Measurements from ENCODE around the gene C6orf58. TPM values are rescaled to one million over a fixed set of nuclear protein-coding genes. Genes with fewer than 3 reads are reported as not detected.

The C6orf58 gene
- total and polyA plus RNA-seq, 12 donors = not detected

DNA sequence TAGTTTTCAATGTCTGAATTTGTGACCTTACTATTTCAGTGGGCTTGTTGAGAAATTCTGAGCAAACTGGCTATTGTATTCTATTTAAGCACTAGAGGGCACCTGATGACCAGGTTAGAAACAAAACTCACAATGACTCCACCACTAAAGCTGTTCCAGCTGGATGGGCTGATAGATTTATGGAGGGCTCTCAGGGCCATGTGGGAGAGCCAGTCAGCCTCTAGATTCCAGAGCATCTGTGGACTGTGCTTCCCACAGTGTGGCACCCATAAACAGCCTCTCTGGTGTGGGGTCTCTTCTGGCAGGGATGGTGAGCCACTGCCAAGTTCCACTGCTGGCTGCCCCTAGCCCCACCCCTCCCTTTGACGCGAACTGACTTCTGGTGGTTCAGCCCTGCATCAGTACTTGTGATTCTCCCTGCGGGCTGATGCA is 29.2 kb downstream of the C6orf58 start:
- DNase-seq = no peak
- WGBS, 2 donors = 57 to 58% methylated on average over 3 of the region's 3 CpGs
- H3K36me3 ChIP-seq = no peaks in the 10 kb centered on the region
- peak in 1 of 8 donors; percentile 35 for ATAC-seq
- intact Hi-C loops (cut with DNase I) = no loop called here
- no peak overlapping the region for H3K27ac ChIP-seq
- TF ChIP-seq, protein P1, sequence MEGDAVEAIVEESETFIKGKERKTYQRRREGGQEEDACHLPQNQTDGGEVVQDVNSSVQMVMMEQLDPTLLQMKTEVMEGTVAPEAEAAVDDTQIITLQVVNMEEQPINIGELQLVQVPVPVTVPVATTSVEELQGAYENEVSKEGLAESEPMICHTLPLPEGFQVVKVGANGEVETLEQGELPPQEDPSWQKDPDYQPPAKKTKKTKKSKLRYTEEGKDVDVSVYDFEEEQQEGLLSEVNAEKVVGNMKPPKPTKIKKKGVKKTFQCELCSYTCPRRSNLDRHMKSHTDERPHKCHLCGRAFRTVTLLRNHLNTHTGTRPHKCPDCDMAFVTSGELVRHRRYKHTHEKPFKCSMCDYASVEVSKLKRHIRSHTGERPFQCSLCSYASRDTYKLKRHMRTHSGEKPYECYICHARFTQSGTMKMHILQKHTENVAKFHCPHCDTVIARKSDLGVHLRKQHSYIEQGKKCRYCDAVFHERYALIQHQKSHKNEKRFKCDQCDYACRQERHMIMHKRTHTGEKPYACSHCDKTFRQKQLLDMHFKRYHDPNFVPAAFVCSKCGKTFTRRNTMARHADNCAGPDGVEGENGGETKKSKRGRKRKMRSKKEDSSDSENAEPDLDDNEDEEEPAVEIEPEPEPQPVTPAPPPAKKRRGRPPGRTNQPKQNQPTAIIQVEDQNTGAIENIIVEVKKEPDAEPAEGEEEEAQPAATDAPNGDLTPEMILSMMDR (IDR thresholded peaks at IDR 0.05) = peak in 1 of 9 donors; percentile 27
- H3K4me3 ChIP-seq = no peak overlapping the region
- peaks cover 0 to 11% (median 0%) of the 10 kb centered on the region in 11 donors for H3K9me3 ChIP-seq
- no peaks in the 10 kb centered on the region for H3K27me3 ChIP-seq
- no peaks in the 10 kb centered on the region for H3K4me1 ChIP-seq

DNA sequence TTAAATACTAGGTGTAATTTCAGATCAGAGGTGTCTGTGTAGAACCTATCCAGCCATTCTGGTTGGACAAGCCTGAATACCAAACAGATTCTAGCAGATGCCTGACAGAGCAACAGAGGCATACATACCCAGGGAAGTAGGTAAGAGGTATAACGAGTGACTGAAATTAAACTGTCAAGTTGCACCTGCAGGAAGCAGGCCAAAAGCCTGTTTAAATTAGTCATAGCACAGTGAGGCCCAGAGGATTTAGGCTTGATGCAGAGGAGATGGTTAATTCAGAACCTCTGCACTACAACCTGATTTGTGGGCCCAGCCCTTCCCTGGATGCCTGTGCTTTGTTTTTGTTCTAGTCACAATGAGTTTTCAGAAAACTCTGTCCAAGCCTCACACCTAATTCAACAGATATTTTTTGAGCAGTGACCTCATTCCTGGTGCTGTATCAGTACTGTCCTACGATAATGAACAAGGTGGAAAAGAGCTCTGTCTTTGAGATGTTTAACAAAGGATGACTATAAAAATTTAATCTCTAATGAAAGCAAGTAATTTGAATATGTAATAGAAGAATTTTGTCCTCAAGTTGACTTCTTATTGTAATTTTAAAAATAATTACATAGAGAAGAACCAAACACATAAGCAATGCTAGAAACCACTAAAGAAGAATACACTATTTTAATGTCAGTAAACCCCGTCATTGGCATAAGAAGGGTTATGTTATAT is 31.7 kb downstream of the C6orf58 start:
- intact Hi-C loops (cut with DNase I) = no loop called here
- Histone ChIP-seq H3K36me3 (no peaks in the 10 kb centered on the region), H3K27ac (no peak overlapping the region), H3K4me3 (no peak overlapping the region), H3K4me1 (no peaks in the 10 kb centered on the region), H3K9me3 (no peaks in the 10 kb centered on the region), H3K27me3 (no peaks in the 10 kb centered on the region)
- TF ChIP-seq, protein P1 (IDR thresholded peaks at IDR 0.05) = no peak
- ATAC-seq (no peak), DNase-seq (no peak)
- 49 to 62% methylated on average over 3 of the region's 3 CpGs for WGBS, 2 donors

DNA sequence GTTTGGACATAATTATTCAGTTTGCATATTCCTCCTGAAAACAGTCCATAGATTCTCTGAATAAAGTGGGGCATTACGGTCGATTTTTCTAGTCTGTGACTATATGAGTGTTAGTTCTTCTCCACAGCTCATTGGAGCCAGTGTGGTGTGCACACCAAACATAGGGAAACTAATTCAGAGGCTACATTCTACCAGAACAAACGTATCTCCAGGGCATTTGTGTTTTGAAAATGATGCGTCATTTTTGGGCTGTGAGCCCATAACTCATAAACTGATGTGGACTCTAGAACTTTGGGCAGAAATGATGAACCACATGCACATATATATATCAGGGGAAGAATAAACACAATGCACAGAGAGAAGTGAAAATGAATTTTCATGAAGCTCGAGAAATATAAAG is 41.8 kb downstream of the C6orf58 start:
- Histone ChIP-seq H3K27me3 (no peaks in the 10 kb centered on the region), H3K36me3 (no peaks in the 10 kb centered on the region), H3K9me3 (peaks cover 0 to 5% (median 0%) of the 10 kb centered on the region in 11 donors), H3K27ac (no peak overlapping the region), H3K4me3 (no peak overlapping the region), H3K4me1 (no peaks in the 10 kb centered on the region)
- TF ChIP-seq, protein P1 (IDR thresholded peaks at IDR 0.05) = no peak
- intact Hi-C loops (cut with DNase I) = no loop called here
- WGBS, 2 donors = 73 to 79% methylated on average over 5 of the region's 5 CpGs
- DNase-seq (no peak), ATAC-seq (no peak)

DNA sequence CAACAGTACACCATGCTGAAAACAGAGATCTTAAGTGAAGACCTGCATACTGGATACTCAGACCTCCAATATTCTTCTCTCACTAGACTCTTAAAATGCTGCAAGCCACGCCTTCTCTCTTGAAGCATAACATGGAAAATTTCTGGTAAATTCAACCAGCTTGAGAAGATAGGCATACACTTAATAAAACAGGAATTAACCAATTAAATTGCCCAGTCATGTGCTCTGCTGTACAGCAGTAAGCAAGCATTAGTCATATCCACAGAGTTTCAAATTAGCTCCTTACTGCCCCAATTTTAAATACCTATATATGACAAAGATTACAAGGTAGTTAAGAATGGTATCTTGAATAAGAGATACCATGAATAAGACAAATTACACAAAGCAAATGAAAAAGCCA is 53.8 kb downstream of the C6orf58 start:
- Histone ChIP-seq H3K9me3 (no peaks in the 10 kb centered on the region), H3K27ac (no peak overlapping the region), H3K36me3 (no peaks in the 10 kb centered on the region), H3K27me3 (no peaks in the 10 kb centered on the region), H3K4me3 (no peak overlapping the region), H3K4me1 (no peaks in the 10 kb centered on the region)
- intact Hi-C loops (cut with DNase I) = no loop called here
- ATAC-seq (no peak), DNase-seq (no peak)
- WGBS, 2 donors = 63 to 90% methylated on average over 1 of the region's 1 CpG
- TF ChIP-seq, protein P1 (IDR thresholded peaks at IDR 0.05) = no peak
